Fibroblast of skin of left quadriceps (primary cell): Measurements from ENCODE around the gene PACSIN3.
"Not testable (repeated sequence)": the region's sequence is repeated elsewhere in the genome, so short reads cannot be mapped to it uniquely, and the experiment has no call there.

Experiments used
- DNase-seq, 2 experiments: peaks; one replicate each; pipeline ENCODE4 v3.0.0-alpha.2; 2013; ENCODE audit warnings: low read depth in 2 of 2

Gene PACSIN3

DNA sequence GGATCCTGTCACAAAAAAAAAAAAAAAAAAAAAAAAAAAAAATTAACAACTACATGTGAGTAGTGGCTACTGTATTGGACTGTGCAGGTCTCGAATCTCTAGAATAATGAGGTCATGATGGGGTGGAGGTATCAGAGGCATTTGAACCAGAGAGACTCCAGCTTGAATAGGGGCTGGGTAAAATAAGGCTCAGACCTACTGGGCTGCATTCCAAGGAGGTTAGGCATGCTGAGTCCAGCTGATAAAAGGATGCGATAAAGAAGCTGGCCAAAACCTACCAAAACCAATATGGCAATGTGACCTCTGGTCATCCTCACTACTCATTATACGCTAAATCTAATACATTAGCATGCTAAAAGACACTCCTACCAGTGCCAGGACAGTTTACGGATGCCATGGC is 5.9 kb upstream of the PACSIN3 start:
- no peak for DNase-seq

DNA sequence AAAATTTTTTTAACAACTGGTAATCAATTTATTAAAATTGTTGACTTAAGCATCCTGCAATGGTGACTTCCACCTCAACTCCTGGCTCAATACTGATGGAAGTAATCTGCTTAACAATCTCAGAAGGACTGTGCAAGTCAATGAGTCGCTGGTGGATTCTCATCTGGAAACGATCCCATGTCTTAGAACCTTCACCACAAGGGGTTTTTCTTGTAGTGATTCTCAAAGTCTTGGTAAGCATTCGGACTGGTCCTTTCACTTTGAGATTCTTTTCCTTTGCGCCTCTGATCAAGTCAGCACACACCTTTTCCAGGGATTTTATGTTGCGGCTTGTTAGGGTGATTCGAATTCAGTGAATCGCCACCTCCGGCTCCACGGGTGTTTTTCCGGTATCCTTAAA is 4.9 kb upstream of the PACSIN3 start:
- DNase-seq: not testable (repeated sequence)

DNA sequence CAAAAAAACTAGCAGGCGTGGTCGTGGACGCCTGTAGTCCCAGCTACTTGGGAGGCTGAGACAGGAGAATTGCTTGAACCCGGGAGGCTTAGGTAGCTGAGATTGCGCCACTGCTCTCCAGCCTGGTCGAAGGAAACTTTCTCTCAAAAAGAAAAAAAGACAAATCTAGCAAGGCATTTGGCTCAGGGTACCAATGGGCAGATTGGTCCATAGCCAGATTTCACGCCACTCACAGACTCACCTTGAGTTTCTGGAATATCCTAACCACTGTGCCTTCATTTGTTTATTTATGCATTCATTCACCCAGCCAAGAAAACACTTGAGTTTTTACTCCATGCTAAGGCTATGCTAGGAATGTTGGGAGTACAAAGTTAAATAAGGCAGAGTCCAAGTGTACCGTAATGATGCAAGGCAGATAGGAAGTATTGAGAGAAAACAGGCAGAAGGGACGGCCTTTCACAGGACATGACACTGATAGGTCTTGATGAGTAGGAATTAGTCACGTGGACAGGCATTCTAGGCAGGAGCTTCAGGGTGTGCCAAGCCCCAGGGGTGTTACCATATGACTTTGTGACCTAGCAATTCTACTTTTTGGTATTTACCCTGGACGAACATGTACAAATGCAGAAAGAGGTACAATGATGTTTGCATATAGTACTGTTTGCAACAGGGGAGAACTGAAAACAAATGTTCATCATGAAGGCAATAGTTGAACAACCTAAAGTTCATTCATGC is 3.0 kb upstream of the PACSIN3 start:
- DNase-seq: peak in 1 of 2 experiments; percentile 24

DNA sequence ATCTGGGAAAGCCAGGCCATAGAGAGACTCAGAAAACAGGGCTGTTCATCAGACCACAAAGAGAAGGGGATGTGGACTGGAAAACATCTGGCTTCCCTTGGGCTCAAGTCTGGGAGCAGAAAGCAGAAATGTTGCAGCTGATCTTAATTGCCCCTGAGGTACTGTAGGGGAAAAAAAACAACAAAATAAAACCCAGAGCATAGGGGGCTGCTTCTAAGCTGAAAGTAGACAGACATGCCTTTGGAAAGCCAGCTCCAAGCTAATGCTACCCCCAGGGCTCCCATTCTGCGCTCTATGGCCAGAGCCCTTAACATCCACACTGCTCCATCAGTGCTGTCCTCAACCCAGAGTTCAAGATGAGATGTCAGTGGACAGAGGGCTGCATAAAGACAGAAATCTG is 2.0 kb upstream of the PACSIN3 start:
- peak in 1 of 2 experiments; percentile 9 for DNase-seq

DNA sequence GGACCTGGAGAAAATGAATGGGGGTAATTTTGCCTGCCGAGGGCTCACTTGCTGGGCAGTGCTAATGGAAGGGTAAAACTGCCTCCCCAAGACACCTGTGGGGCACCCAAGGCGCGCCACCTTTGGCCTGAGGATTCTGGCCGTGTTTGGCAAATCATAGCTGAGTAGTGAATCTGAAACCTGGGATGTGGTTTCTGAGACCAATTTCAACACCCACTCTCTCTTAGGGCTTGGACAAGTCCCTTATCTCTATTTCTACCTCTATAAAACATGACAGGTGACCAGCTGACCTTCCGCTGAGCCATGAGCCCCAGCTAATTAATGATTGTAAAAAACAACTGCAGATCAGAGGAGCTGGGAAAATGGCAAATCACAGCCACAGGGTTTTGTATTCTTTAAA is 1.5 kb upstream of the PACSIN3 start:
- no peak for DNase-seq

DNA sequence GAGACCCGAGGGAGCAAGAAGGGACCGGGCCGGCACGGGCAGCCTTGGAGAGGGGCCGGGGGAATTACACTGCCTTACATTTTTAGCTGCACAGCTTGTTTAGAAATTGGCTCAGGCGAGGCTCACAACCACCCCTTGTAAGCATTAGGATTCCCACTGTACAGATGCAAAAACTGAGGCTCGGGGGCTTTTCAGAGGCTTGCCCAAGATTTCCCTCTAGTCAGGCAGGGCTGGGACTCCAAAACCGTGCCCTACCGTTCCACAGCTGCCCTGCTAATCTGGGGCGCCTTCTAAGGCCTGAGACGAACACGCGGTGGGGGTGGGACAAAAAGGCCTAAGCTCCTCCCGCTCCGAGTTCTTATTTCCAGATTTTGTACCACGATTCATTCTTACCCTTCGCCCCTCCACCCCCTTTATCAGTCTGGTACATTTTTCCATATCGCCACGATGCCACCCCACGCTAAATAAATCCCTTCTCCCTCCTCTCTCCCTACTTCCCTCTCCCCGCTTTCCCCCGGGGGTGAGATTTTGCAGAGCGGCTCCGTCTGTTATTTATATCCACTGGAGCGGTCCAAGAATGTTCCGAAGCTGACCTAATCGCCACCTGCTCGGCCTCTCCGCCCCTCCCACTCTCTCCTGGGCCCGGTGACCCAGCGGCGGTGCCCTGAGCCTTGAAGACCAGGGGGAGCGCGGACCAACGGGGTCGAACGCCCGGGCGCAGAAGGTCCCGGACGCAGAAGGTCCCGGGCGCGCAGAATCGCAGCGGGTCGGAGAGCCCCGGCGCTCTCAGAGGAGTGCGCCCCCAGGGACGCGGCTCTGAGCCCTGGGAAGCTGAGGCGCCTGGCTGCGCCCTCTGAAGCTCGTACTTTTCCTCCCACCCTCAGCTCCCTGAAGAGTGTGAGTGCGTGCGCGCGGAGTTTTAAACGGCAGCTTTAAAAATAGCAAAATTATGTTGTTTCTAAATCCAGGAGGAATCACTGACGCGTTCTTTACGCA is 764 bp upstream of the PACSIN3 start:
- DNase-seq: no peak

DNA sequence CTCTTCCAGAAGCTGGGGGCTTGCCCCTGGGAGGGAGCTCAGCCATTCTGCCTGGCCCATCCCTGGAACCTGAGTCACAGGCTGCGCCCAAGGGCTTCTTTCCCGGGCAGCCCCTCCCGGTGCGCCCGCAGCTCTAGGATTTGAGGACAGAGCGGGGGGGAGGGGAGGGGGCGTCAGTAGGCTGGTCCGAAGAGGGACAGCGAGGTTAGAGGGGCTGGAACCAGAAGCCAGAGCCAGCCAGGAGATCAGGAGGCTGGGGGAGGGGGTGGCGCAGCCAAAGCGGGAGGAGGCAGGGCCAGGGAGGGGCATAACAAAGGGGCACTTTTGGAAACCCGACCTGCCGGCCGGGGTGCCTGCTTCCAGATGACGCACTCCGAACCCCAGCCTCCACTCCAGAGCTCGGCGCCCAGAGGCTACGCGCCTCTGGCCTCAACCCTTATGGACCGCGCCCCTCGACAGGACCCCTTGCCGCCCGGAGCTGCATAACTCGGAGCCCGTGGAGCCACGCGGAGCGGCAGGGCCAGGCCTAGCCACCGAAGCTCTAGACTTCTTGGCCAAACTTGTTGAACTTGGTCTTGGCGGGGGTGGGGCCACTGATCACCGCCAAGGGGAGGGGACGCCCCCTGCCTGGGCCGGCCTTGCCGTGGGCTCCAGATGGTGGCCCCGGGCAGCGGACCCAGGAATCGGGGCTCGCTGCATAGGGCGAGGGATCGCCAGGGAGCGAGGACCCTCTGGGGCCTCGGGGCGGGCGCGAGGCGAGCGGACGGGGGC is 744 bp downstream of the PACSIN3 start:
- DNase-seq: no peak

DNA sequence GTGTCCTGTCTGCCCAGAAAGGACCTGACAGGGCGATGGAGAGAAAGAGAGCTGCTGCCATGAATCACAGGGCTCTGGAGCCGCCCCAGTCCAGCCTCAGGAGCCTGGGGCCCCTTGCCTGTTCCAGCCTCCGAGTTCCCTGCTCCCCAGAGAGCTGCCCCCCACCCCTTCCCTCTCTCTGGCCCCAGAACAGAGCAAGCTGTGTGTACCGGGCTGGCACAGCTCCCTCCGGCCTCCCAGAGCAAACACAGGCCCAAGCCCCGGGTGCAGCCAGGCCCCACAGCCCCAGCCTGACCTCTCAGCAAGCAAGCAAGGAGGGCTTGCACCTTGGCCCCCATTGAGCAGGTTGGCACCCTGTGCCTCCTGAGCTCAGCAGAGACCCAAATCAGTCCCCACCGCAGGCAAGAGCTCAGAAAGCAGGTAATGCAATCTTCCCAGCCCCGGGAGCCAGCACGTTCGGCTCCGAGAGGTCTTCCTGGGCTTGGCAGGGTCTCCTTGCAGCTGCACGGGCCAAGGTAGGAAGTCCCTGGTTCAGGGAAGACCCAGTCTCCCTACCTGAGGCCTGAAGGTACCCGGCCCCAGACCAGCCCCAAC is 1.4 kb downstream of the PACSIN3 start:
- DNase-seq: no peak

DNA sequence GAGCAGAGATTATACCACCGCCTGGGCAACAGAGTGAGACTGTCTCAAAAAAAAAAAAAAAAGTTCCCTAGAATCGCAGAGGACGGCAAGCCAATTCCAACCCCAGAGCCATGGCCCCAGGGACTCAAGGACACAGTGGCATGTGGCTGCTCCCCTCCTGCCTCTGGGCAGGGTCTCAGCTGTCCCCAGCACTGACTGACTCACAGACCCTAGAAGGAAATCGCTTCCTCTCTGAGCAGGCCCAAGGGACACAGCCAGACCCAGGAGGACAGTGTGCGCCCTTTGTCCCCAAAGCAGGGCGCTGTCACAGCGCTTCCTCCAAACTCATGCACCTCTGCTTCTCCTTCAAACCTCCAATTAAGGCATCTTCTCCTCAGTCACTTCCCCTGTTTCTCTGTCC is 2.3 kb downstream of the PACSIN3 start:
- DNase-seq: no peak

DNA sequence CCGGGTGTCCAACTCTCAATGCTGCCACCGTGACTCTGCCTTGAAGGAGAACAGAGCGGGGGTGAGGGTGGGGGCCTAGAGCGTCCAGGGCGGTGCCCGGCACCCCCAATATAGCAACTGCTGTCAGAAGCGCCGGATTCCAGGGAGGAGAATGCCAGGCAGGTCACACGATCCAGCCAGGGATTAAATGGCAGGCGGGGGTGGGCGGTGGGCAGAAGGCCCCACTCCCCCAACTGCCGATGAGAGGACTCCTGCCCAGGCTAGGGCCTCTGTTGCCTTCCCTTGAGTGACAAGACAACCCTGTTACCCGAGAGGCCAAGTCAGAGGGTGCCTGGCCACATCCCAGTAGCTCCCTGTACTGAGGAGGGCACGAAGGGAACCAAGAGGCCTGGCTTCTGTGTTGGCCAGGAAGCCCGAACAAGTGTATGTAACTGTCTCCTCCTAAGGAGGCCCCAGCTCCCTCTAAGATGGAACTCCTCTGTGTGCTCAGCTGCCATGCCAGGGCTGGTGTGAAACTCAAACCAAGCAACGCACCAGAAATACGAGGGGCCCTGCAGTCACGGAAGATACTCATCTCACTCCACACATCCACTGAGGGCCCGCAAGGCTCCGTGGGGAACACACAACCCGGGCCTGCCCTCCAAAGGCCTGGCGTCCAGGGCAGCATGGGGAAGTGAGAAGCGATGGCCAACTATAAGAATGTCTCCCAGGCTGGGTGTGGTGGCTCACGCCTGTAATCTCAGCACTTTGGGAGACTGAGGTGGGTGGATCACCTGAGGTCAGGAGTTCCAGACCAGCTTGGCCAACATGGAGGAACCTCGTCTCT is 3.0 kb downstream of the PACSIN3 start:
- no peak for DNase-seq

DNA sequence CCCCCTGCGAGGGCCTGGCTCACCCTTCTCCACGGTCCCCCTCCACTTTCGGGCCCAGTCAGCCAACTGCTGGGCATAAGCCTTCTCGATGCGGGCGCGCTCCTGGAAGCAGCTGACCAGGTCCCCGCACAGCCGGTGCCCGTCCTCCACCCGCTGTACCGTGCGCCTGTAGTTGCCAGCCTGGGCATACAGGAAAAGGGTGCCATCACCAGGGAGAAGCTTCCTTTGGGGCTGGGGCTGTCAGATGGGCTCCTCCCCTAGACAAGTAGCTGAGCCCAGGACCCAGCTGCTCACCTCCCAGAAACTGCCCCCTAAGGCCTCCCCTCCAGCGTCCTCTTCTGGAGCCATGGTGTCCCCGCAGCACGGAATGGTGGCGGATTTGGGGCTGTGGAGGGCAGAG is 3.9 kb downstream of the PACSIN3 start:
- no peak for DNase-seq

DNA sequence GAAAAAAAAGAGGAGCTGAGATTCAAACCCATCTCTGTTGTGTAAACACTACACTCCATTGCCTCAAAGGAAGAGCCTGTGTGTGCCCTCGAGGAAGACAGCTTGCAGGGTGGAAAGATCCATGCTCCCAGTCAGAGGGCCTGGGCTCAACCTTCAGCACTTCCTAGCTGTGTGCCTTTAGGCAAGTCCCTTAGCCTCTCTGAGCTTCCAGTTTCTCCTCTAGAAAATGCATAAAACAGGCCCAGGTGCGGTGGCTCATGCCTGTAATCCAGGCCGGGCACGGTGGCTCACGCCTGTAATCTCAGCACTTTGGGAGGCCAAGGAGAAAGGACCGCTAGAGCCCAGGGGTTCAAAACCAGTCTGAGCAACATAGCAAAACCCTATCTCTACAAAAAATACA is 5.0 kb downstream of the PACSIN3 start:
- no peak for DNase-seq

DNA sequence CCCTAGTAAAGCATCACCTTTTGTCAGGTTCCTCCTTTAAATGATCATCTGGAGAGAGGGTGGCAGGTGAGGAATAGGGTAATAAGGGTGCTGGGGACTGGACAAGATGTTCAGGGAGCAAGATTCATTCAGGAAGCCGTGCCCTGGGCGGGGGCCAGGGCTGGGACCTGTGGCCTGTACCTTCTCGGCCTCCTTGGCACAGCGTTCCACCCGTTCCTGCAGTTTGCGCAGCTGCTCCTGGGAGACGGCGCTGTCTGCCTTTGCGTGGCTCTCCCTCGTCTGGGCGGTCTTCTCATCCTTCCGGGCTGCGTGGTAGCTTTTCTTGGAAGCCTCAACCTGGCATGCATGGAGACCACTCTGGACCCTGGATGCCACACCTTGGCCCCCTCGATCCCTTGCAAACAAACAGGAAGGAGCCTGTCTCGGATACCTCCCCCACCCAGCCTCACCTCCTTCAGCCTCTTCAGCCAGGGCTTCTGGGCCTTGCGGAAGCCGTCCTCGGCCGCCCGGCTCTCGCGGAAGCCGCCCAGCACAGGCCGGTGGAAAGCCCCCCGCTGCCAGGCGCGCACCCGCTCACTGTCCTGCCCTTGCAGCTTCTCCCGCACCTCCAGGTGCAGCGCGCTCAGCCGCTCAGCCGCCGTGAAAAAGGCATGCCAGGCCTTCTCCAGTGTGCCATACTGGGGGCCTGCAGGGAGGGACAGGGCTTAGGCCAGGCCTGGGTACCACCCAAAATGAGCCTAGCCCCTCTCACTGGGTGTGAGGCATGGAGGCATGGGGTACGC is 6.0 kb downstream of the PACSIN3 start:
- no peak for DNase-seq

DNA sequence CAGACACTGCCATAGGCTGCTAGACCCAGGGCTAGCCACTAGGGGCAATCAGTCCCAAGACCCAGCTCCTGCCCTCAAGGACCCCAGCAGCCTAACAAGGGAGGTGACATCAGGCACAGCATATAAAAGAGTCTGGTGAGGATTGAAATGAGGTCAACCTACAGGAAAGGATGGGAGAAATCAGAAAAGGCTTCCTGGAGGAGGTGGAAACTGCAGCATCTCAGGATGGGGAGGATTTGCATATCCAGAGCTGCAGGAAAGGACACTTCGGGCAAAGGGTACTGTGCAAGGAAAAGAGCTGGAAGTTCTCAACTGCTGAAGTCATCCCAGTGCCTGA is 6.6 kb downstream of the PACSIN3 start:
- no peak for DNase-seq

DNA sequence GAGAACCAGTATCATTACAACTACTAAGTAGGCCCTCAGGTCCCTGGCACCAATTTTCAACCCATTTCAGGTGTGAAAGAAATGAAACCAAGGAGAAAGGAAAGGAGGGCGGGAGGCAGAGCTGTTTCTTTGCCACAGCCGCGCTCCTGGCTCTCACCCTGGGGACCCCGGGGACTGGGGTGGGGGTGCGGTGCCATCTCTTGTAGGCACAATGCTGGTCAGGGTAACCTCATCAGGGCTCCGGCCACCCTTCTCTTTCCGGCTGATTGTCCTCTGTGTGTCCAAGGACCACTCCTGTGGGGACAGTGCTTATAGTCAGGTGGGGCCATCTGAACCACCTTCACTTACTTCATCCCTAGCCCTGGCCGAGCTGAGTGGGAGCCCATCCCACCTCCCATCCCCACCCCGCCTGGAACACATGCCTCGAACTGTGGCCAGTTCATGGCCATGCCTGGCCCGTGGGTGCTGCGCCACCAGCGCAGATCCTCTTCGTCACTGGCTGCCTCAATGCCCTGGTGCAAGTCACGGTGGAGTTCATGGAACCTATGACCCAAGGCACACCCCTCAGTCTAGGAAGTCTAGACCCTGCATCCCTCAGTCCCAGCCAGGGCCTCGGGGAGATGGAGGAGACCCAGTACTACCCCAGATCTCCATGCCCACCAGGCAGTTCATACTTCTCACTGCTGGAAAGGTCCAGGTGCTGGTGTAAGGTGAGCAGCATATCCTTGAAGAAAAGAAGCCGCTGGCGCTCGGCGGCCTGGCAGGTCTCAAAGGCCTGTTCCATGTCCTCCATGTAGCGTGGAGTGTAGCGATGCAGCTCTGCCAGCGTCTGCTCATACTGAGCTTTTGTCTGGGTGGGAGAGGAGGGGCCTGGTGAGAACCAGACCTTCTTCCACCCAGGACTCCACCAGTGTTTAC is 7.2 kb downstream of the PACSIN3 start:
- DNase-seq: no peak

DNA sequence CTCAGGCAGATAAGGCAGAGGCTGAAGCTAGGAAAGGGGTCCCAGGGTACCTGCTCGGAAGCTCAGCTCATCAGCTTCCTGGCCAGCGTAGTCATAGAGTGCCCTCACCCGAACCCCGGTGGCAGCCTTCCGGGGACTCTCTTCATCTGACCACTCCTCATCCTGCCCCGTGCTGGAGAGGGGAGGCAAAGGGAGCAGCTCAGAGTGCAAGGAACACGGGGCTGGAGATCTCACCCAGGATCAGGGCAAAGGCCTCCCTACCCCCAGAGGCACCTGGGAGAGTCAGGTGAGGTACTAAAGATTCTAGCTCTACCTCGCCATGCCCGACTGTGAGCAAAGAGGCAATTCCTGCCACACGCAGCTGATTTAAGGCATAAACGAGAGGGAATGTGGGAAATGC is 7.9 kb downstream of the PACSIN3 start:
- DNase-seq: no peak

DNA sequence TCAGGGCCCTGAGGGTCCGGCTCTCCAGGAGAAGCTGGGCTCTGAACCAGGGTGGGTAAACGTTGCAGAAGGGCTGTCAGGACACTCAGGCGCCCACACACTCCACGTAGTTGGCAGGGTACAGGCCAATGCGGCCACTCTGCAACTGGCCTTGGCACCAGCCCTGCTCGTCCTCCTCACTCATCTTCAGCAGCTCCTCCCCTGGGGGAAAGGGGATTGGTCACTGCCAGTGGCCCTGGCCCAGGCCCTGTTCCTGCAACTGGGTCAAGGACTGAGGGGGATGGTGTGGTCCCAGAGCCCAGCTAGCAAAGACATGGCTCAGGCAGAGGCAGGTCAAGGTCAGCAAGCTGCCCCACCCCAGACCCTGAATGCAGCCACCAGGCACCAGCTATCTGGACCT is 8.4 kb downstream of the PACSIN3 start:
- no peak for DNase-seq

DNA sequence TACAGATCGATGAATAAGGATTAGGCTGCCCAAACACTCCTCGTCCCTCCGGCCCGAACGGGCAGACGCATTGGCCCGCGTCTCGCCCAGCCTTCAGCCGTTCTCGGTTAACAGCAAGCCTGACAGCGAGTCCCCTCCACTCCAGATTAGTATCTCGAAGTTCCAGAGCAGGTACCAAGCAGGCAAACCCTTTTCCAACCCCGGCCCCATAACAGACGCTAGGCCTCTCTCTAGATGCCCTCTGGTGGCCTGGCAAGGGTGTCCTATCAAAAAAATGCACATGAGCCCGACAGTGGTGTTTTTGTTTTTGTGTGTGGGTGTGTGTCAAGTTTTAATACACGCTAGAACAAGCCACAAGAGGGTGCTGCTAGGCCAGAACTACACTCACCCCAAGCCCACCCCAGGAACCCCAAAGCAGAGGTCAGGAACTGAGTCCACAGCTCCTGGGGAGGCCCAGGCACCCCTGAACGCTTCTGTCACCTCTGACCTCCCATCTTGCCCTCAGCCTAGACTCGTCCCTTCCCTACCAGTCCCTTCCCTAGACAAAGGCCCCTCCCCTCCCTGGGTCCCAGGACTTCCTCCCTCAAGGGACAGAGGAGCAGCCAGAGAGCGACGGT is 8.9 kb downstream of the PACSIN3 start:
- DNase-seq: peak; percentile 45 to 51
